Right lobe of liver (tissue), 4 donors: ENCODE data around the gene AHDC1.

ENCODE experiments used
- CTCF ChIP-seq, 4 donors: fragments of 200-600 bp in 3 of 4; fragments of 450-650 bp in 1 of 4; IDR thresholded peaks; one replicate each; pipeline versions ENCODE4 v1.5.1 to v1.8.0; 2016 to 2022; ENCODE audit warnings: antibody characterized with exemption in 4 of 4, mild to moderate bottlenecking in 2 of 4
- POLR2A ChIP-seq: fragments of 450-650 bp; IDR thresholded peaks from one replicate; pipeline ENCODE4 v1.6.1; 2017; ENCODE audit warnings: antibody characterized with exemption, mild to moderate bottlenecking
- donor health status: DM: no; HTN: no; CAD: no.
- donor health status: DM: no; HTN: no; CAD: no.
- donor health status: DM: no; HTN: yes; CAD: no.

GRCh38 chr1:27531959-27532685 is 71.8 kb downstream of the AHDC1 start:
- TF ChIP-seq CTCF (IDR thresholded peaks at IDR 0.05): no peak
- TF ChIP-seq POLR2A: no peak
